ENCODE results near the gene GRK4. TPM values are rescaled to one million over a fixed set of nuclear protein-coding genes. Genes with fewer than 3 reads are reported as not detected.

Gene GRK4
- total RNA-seq, 1 donor from 2014 or later = 2.1 TPM

- no peaks in the 10 kb centered on the region for H3K27me3 Mint-ChIP-seq
- intact Hi-C loops (cut with micrococcal nuclease) = loop anchor here (2.0 to 10.0 kb wide), 4 partner anchors 200 to 717 kb away; partner anchors contain the start of genes HAUS3 and POLN
- no peak for ATAC-seq (ENCODE audit: low read depth)
- H3K36me3 Mint-ChIP-seq (ENCODE audit: low read depth) = peaks cover 32% of the 10 kb centered on the region
- peaks cover 33% of the 10 kb centered on the region for H3K4me1 Mint-ChIP-seq
- ChIA-PET CTCF (interaction anchor here (0.7 to 1.8 kb wide), 6 partner anchors 8 to 198 kb away, joined by 3 to 7 read pairs (median 4); no protein-coding TSS in a partner anchor), POLR2A (interaction anchor here (0.8 to 3.8 kb wide), 4 partner anchors 8 to 198 kb away, joined by 3 to 31 read pairs (median 4); no protein-coding TSS in a partner anchor)
- no peak for DNase-seq
- peak overlapping the region; percentile 91 for H3K4me3 Mint-ChIP-seq
- peak overlapping the region; percentile 92 for H3K27ac Mint-ChIP-seq
- no peak for TF ChIP-seq CTCF (IDR thresholded peaks at IDR 0.05)
- H3K9me3 Mint-ChIP-seq = no peaks in the 10 kb centered on the region
Measured at GRCh38 chr4:2961811-2962441, 1.4 kb upstream of the GRK4 start.

GRCh38 chr4:2962614-2963174, 677 bp upstream of the GRK4 start:
- H3K36me3 Mint-ChIP-seq (ENCODE audit: low read depth) = peaks cover 25% of the 10 kb centered on the region
- intact Hi-C loops (cut with micrococcal nuclease) = loop anchor here (1.0 to 10.0 kb wide), 10 partner anchors 28 to 718 kb away; partner anchors contain the start of genes FAM193A, HAUS3, HTT and HTT-AS
- H3K27me3 Mint-ChIP-seq = no peaks in the 10 kb centered on the region
- DNase-seq (no peak), ATAC-seq (ENCODE audit: low read depth) (peak; percentile 32)
- TF ChIP-seq CTCF (IDR thresholded peaks at IDR 0.05) = no peak
- POLR2A ChIA-PET = interaction anchor here (0.7 to 3.8 kb wide), 14 partner anchors 8 to 1518 kb away, joined by 3 to 31 read pairs (median 4); no protein-coding TSS in a partner anchor
- H3K27ac Mint-ChIP-seq = peak overlapping the region; percentile 92
- H3K9me3 Mint-ChIP-seq = no peaks in the 10 kb centered on the region
- CTCF ChIA-PET = interaction anchor here (0.7 to 2.3 kb wide), 8 partner anchors 9 to 420 kb away, joined by 3 to 10 read pairs (median 4); no protein-coding TSS in a partner anchor
- H3K4me3 Mint-ChIP-seq = peak overlapping the region; percentile 91
- peaks cover 30% of the 10 kb centered on the region for H3K4me1 Mint-ChIP-seq

GRCh38 chr4:2963966-2964471, 648 bp downstream of the GRK4 start:
- no peak for ATAC-seq (ENCODE audit: low read depth)
- H3K4me3 Mint-ChIP-seq = peak overlapping the region; percentile 91
- no peak for DNase-seq
- POLR2A ChIA-PET = interaction anchor here (0.6 to 3.8 kb wide), 24 partner anchors 10 to 1077 kb away, joined by 3 to 31 read pairs (median 4); partner anchors contain the start of gene FAM193A
- H3K4me1 Mint-ChIP-seq = peaks cover 23% of the 10 kb centered on the region
- peak overlapping the region; percentile 56 for H3K27ac Mint-ChIP-seq
- no peaks in the 10 kb centered on the region for H3K27me3 Mint-ChIP-seq
- intact Hi-C loops (cut with micrococcal nuclease) = loop anchor here (1.0 to 10.0 kb wide), 10 partner anchors 30 to 719 kb away; partner anchors contain the start of genes FAM193A, HAUS3, HTT and HTT-AS
- no peaks in the 10 kb centered on the region for H3K9me3 Mint-ChIP-seq
- CTCF ChIA-PET = interaction anchor here (0.7 to 2.3 kb wide), 4 partner anchors 14 to 419 kb away, joined by 3 to 10 read pairs (median 5); no protein-coding TSS in a partner anchor
- peaks cover 12% of the 10 kb centered on the region for H3K36me3 Mint-ChIP-seq (ENCODE audit: low read depth)
- TF ChIP-seq CTCF (IDR thresholded peaks at IDR 0.05) = no peak

- DNase-seq (no peak), ATAC-seq (ENCODE audit: low read depth) (no peak)
- ChIA-PET POLR2A (interaction anchor here (1.2 to 3.8 kb wide), 4 partner anchors 11 to 292 kb away, joined by 3 to 31 read pairs (median 5); no protein-coding TSS in a partner anchor), CTCF (interaction anchor here (2.3 kb wide), 1 partner anchor 14 kb away, joined by 10 read pairs; no protein-coding TSS in a partner anchor)
- Mint-ChIP-seq H3K4me3 (peak overlapping the region; percentile 91), H3K27ac (no peak overlapping the region), H3K36me3 (ENCODE audit: low read depth) (peaks cover 7% of the 10 kb centered on the region), H3K27me3 (no peaks in the 10 kb centered on the region), H3K4me1 (peaks cover 20% of the 10 kb centered on the region), H3K9me3 (no peaks in the 10 kb centered on the region)
- no peak for TF ChIP-seq CTCF (IDR thresholded peaks at IDR 0.05)
- intact Hi-C loops (cut with micrococcal nuclease) = loop anchor here (5.0 to 10.0 kb wide), 3 partner anchors 202 to 720 kb away; partner anchors contain the start of genes HAUS3 and POLN
Measured at GRCh38 chr4:2964706-2965258, 1.4 kb downstream of the GRK4 start.
